Posterior cingulate gyrus (tissue), 11 donors: ENCODE results near the gene PAK1IP1.
A peak's percentile ranks its signal among the peaks of the same experiment; 100 is the strongest.
"Not testable (repeated sequence)": the region's sequence is repeated elsewhere in the genome, so short reads cannot be mapped to it uniquely, and the experiment has no call there.

Source experiments
- DNase-seq, 10 donors: peaks; one replicate each; pipeline versions ENCODE4 v3.0.0 to v3.0.0-alpha.2; 2020 to 2021; ENCODE audit warnings: mixed read lengths in 3 of 10
- intact Hi-C: fragments of 100-400 bp; cut with DNase I; formaldehyde crosslinking; loops from one replicate; pipeline ENCODE4 v1.15.1; 2023

The PAK1IP1 gene

DNA sequence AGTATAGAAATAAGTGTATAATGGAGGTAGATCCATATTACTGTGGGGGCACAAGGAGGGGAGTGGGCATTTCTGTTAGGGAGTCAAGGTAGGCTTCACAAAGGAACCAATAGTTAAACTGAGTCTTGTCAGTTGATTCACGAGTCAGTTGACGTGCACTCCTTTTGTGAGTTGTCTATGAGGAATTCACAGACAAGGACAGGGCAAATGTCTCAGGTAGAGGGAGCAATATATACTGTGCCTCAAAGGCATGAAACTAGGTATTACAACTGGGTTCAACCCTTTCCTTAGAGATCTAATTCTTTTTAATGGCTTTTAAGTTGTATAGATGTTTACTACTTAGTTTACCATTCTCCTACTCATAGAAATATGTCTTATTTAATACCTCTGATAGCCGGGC is 39.1 kb downstream of the PAK1IP1 start:
- intact Hi-C loops = no loop called here
- DNase-seq = no peak

DNA sequence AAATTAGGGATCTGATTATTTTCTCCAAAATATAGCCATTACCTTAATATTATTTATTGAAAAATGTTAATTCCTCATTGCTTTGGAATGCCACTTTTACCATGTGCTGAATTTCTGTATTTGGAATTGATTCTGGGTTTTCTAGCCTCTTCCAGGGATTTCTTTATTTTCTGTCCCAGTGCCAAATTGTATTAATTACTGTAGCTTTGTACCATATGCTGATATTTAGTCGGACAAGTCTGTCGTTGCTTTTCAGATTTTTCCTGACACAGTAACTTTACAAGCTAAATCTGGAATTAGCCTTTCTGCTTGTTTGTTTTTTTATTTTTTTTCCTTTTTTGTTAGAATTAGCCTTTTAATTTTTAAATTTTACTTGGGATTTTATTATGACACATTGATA is 42.0 kb downstream of the PAK1IP1 start:
- DNase-seq = no peak
- intact Hi-C loops = no loop called here

GRCh38 chr6:10740061-10740460 is 45.3 kb downstream of the PAK1IP1 start:
- intact Hi-C loops = loop anchor here (10.0 kb wide), 1 partner anchor 225 kb away; no protein-coding TSS in a partner anchor
- no peak for DNase-seq

DNA sequence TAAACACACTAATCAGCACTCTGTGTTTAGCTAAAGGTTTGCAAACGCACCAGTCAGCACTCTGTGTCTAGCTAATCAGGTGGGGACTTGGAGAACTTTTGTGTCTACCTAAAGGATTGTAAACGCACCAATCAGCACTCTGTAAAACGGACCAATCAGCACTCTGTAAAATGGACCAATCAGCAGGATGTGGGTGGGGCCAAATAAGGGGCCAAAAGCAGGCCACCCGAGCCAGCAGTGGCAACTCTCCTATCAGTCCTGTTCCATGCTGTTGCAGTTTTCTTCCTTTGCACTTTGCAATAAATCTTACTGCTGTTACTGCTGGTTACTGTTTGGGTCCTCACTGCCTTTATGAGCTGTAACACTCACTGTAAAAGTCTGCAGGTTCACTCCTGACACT is 46.9 kb downstream of the PAK1IP1 start:
- intact Hi-C loops = loop anchor here (10.0 kb wide), 1 partner anchor 227 kb away; no protein-coding TSS in a partner anchor
- DNase-seq = peak in 1 of 10 donors; percentile 11

DNA sequence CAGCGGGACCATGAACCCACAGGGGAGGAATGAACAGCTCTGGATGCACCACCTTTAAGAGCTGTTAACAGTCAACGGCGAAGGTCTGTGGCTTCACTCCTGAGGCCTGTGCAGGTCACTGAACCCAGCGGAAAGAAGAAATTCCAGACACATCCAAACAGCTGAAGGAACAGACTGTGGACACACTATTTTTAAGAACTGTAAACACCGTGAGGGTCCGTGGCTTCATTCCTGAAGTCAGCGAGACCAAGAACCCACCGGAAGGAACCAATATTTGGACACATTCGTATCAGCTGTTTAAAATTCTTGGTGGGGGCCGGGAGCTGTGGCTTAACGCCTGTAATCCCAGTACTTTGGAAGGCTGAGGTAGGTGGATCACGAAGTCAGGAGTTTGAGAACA is 47.5 kb downstream of the PAK1IP1 start:
- intact Hi-C loops = loop anchor here (10.0 kb wide), 1 partner anchor 227 kb away; no protein-coding TSS in a partner anchor
- DNase-seq = peak in 1 of 10 donors; percentile 51

GRCh38 chr6:10743515-10743914 is 48.7 kb downstream of the PAK1IP1 start:
- intact Hi-C loops = loop anchor here (10.0 kb wide), 1 partner anchor 229 kb away; no protein-coding TSS in a partner anchor

DNA sequence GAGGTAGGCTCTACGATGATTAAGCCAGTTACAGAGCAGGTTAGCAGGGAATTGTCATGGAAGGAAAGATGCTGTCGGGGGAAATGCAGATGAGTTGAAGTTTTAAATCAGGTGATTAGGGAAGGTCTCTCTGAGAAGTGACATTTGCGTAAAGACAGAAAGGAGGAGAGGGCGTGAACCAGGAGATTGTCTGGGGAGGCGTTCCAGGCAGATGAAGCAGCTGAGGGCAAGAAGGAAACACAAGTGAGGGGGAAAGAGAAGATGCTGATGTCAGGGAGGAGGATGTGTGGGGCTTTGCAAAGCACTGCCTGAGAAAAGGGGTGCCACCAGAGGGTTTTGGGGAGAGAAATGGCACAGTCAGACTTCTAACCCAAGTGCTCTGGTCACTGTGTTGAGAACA is 50.3 kb downstream of the PAK1IP1 start:
- no peak for DNase-seq
- intact Hi-C loops = loop anchor here (10.0 kb wide), 1 partner anchor 230 kb away; no protein-coding TSS in a partner anchor

More at GRCh38 chr6:10743515-10743914, 48.7 kb downstream of the PAK1IP1 start:
- DNase-seq = no peak

GRCh38 chr6:10746915-10747250 is 52.1 kb downstream of the PAK1IP1 start:
- no peak for DNase-seq
- intact Hi-C loops = loop anchor here (1.0 to 10.0 kb wide), 3 partner anchors 25 to 232 kb away; partner anchors contain the start of genes C6orf52 and PAK1IP1

GRCh38 chr6:10747251-10747972 is 52.6 kb downstream of the PAK1IP1 start, which contains the start of gene TMEM14B:
TSS of gene TMEM14B (plus strand) at chr6:10747805. CDS start at chr6:10749246, 1,441 bp downstream.
- intact Hi-C loops = loop anchor here (1.0 to 10.0 kb wide), 3 partner anchors 25 to 233 kb away; partner anchors contain the start of genes C6orf52 and PAK1IP1
- DNase-seq = peak; percentile 98 to 100 (median 100)

- intact Hi-C loops = loop anchor here (10.0 kb wide), 1 partner anchor 235 kb away; no protein-coding TSS in a partner anchor
- no peak for DNase-seq
Measured at GRCh38 chr6:10749734-10750133, 55.0 kb downstream of the PAK1IP1 start.

GRCh38 chr6:10750568-10750967 is 55.8 kb downstream of the PAK1IP1 start:
- DNase-seq, intact Hi-C loops: not testable (repeated sequence)

DNA sequence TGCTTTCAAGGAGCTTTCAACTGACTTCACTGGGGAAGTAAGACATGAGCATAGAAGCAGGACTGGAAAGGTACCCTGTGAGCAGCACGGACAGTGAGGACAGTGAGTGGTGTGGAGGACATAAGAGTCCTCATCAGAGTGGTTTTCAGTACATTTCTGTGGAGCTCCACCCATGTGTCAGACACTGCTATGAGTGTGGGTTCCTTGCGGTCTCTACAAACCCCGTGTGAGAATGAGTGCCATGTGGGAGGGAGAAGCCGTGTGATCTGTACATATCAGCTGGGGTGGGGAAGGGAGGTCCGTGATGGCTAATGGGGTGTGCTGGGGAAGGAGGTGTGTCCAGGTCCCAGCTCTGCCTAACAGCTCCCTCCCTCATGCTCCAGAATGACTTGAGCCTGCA is 57.0 kb downstream of the PAK1IP1 start:
- intact Hi-C loops, DNase-seq: not testable (repeated sequence)

GRCh38 chr6:10756085-10756484 is 61.3 kb downstream of the PAK1IP1 start:
- DNase-seq = no peak

More at GRCh38 chr6:10756085-10756484, 61.3 kb downstream of the PAK1IP1 start:
- intact Hi-C loops = no loop called here
